GM10847 (cell line): Measurements from ENCODE around the gene SLC25A19.

Experiments
- POLR2A ChIP-seq: IDR thresholded peaks from 2 replicates; pipeline ENCODE4 v1.6.1; 2011; ENCODE audit not compliant: insufficient read length; ENCODE audit errors: extremely low read depth

Gene SLC25A19

GRCh38 chr17:75277664-75278071, 11.6 kb downstream of the SLC25A19 start:
- no peak for TF ChIP-seq POLR2A

GRCh38 chr17:75273977-75274708, 15.1 kb downstream of the SLC25A19 start:
- TF ChIP-seq POLR2A: no peak

GRCh38 chr17:75272848-75273184, 16.4 kb downstream of the SLC25A19 start:
- no peak for TF ChIP-seq POLR2A

GRCh38 chr17:75271955-75272847, 17.0 kb downstream of the SLC25A19 start:
- no peak for TF ChIP-seq POLR2A

GRCh38 chr17:75271233-75271954, 17.8 kb downstream of the SLC25A19 start:
- peak; percentile 61 for TF ChIP-seq POLR2A

- TF ChIP-seq POLR2A: no peak
These were observed 18.3 kb downstream of the SLC25A19 start, which contains the start of gene MIF4GD for GRCh38 chr17:75270966-75271232. Gene MIF4GD (minus strand): TSS chr17:75271231. CDS start chr17:75270195, 1,036 bp downstream.

GRCh38 chr17:75270218-75270965, 18.8 kb downstream of the SLC25A19 start:
- peak; percentile 46 for TF ChIP-seq POLR2A

GRCh38 chr17:75269844-75270217, 19.4 kb downstream of the SLC25A19 start:
- no peak for TF ChIP-seq POLR2A

- no peak for TF ChIP-seq POLR2A
These were observed 21.6 kb downstream of the SLC25A19 start for GRCh38 chr17:75267411-75268232.

GRCh38 chr17:75267153-75267410, 22.2 kb downstream of the SLC25A19 start:
- TF ChIP-seq POLR2A: no peak

- no peak for TF ChIP-seq POLR2A
These were observed 22.7 kb downstream of the SLC25A19 start for GRCh38 chr17:75266316-75267152.

GRCh38 chr17:75265614-75266315, 23.5 kb downstream of the SLC25A19 start:
- no peak for TF ChIP-seq POLR2A

GRCh38 chr17:75263055-75263454, 26.2 kb downstream of the SLC25A19 start:
- TF ChIP-seq POLR2A: no peak
